Measurements from ENCODE around the gene CLEC20A. TPM values are rescaled to one million over a fixed set of nuclear protein-coding genes. Genes with fewer than 3 reads are reported as not detected.
A peak's percentile ranks its signal among the peaks of the same experiment; 100 is the strongest.

CLEC20A gene
- total and polyA plus RNA-seq, 10 donors: 0.57 to 3.6 (median 1.3) TPM; not detected in 2

GRCh38 chr1:178518894-178519293, 22.1 kb upstream of the CLEC20A start:
- Histone ChIP-seq H3K9me3 (no peaks in the 10 kb centered on the region), H3K4me1 (no peaks in the 10 kb centered on the region), H3K36me3 (no peaks in the 10 kb centered on the region), H3K4me3 (no peak overlapping the region), H3K27ac (no peak overlapping the region), H3K27me3 (replicated peaks in 1 of 7) (no peaks in the 10 kb centered on the region)
- peak; percentile 37 for DNase-seq
- no peak for TF ChIP-seq POLR2AphosphoS5 (IDR thresholded peaks at IDR 0.05)
- no peak for TF ChIP-seq CTCF (IDR thresholded peaks at IDR 0.05 in 8 of 11, conservative IDR thresholded peaks at IDR 0.05 in 3 of 11)
- no peak for TF ChIP-seq POLR2A (IDR thresholded peaks at IDR 0.05)
- WGBS, 5 donors: 83 to 89% (median 86%) methylated on average over 4 of the region's 4 CpGs
- intact Hi-C loops (cut with DNase I; ENCODE audit: low total_unique reads): no loop called here

GRCh38 chr1:178516110-178516509, 19.3 kb upstream of the CLEC20A start:
- Histone ChIP-seq H3K4me3 (no peak overlapping the region), H3K4me1 (no peaks in the 10 kb centered on the region), H3K9me3 (no peaks in the 10 kb centered on the region), H3K36me3 (no peaks in the 10 kb centered on the region), H3K27ac (no peak overlapping the region), H3K27me3 (replicated peaks in 1 of 7) (no peaks in the 10 kb centered on the region)
- no peak for TF ChIP-seq CTCF (IDR thresholded peaks at IDR 0.05 in 8 of 11, conservative IDR thresholded peaks at IDR 0.05 in 3 of 11)
- no peak for TF ChIP-seq POLR2AphosphoS5 (IDR thresholded peaks at IDR 0.05)
- no peak for TF ChIP-seq POLR2A (IDR thresholded peaks at IDR 0.05)
- DNase-seq: peak; percentile 19
- intact Hi-C loops (cut with DNase I; ENCODE audit: low total_unique reads): no loop called here
- WGBS, 5 donors: 91 to 99% (median 93%) methylated on average over 4 of the region's 4 CpGs

DNA sequence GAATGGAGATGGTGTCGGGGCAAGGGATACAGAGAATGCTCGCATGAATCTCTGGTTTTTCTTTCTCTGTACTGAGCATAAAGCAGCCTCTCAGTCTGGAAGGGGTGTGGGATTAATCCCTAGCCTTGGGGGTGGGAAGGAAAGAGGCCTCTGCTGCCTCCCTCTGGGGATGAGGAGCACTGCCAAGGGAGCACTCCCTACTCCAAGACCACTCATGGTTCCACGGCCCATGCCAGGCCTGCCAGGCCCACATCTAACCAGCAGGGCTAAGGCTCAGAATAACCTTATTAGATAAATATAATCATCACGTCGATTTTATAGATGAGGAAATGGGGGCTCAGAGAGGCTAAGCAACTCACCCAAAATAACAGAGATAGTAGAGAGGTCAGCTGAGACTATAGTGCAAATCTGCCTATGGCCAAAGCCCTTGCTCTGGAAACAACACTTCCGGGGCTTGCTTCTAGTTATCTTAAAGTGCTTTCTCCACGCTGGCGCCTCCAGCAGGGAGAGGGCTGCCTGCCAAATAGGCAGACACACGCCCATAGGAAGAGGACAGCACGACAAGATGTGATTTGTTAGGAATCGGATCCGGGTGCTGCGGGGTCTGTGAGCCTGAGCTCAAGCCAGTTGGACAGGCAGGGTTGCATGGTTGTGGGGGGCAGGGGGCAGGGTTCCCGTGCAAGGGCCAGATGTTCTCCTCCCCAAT, 16.7 kb upstream of the CLEC20A start:
- 69 to 88% (median 78%) methylated on average over 10 to 14 of the region's 14 CpGs for WGBS, 5 donors
- Histone ChIP-seq H3K9me3 (no peaks in the 10 kb centered on the region), H3K4me1 (no peaks in the 10 kb centered on the region), H3K4me3 (no peak overlapping the region), H3K27me3 (replicated peaks in 1 of 7) (no peaks in the 10 kb centered on the region), H3K36me3 (no peaks in the 10 kb centered on the region), H3K27ac (no peak overlapping the region)
- peak; percentile 53 for DNase-seq
- intact Hi-C loops (cut with DNase I; ENCODE audit: low total_unique reads): no loop called here
- TF ChIP-seq POLR2AphosphoS5 (IDR thresholded peaks at IDR 0.05): no peak
- TF ChIP-seq POLR2A (IDR thresholded peaks at IDR 0.05): no peak
- no peak for TF ChIP-seq CTCF (IDR thresholded peaks at IDR 0.05 in 8 of 11, conservative IDR thresholded peaks at IDR 0.05 in 3 of 11)

- WGBS, 5 donors: 87 to 94% (median 94%) methylated on average over 12 to 19 of the region's 19 CpGs
- peak; percentile 60 for DNase-seq
- H3K4me3 ChIP-seq: no peak within 1 kb of the TSS
- H3K9me3 ChIP-seq: no peaks in the 10 kb centered on the region
- no peaks in the 10 kb centered on the region for H3K27me3 ChIP-seq (replicated peaks in 1 of 7)
- H3K4me1 ChIP-seq: no peaks in the 10 kb centered on the region
- H3K36me3 ChIP-seq: no peaks in the 10 kb centered on the region
- intact Hi-C loops (cut with DNase I; ENCODE audit: low total_unique reads): no loop called here
- TF ChIP-seq POLR2A (IDR thresholded peaks at IDR 0.05): no peak
- TF ChIP-seq CTCF (IDR thresholded peaks at IDR 0.05 in 8 of 11, conservative IDR thresholded peaks at IDR 0.05 in 3 of 11): no peak
- no peak for TF ChIP-seq POLR2AphosphoS5 (IDR thresholded peaks at IDR 0.05)
- H3K27ac ChIP-seq: no peak within 1 kb of the TSS
Measured at GRCh38 chr1:178512566-178513277, 16.0 kb upstream of the CLEC20A start, which contains the start of gene TEX35. Gene TEX35, plus strand, starts transcription at chr1:178513109. Its CDS starts 80 bp downstream, at chr1:178513189.

Measured in spleen (tissue), 11 donors.